HCT116 (cell line): ENCODE measurements around the gene SEC61A1. TPM values are rescaled to one million over a fixed set of nuclear protein-coding genes. Genes with fewer than 3 reads are reported as not detected.

Source experiments
- ATAC-seq: fragments of 200-7000 bp; cut with Tn5 transposase; 2 replicates; pipeline ENCODE4 v1.9.1; 2020; ENCODE audit warnings: mild to moderate bottlenecking, moderate library complexity
- BruUV-seq: library from RNA; stranded (reverse); fragments of 400-500 nt; replicated peaks from 2 replicates; lab custom pipeline; 2021; lab: Mats Ljungman, UMichigan
- CTCF ChIA-PET: fragments of 300-600 bp; sonication (Branson Sonifier 250); formaldehyde crosslinking; loops from one replicate; lab custom pipeline; 2021; ENCODE audit warnings: antibody characterized with exemption; lab: Charles Lee
- POLR2A ChIA-PET: fragments of 300-600, 350-600 bp; sonication (Branson Sonifier 250); formaldehyde crosslinking; loops from one replicate; lab custom pipeline; 2021; ENCODE audit warnings: antibody characterized with exemption; lab: Charles Lee
- RAD21 ChIA-PET, 2 experiments: fragments of 300-600 bp; sonication (Branson Sonifier 250); formaldehyde crosslinking; loops; one replicate each; lab custom pipeline; 2023; ENCODE audit warnings: low total read pairs in 2 of 2; ENCODE audit not compliant: uncharacterized antibody in 2 of 2, unreplicated experiment in 2 of 2, low non-redundant PET in 1 of 2; lab: Charles Lee
- DNase-seq: peaks from one replicate; pipeline ENCODE4 v3.0.0-alpha.2; 2010; ENCODE audit warnings: low read depth, low spot score
- H2AFZ ChIP-seq: fragments of 200-600 bp; shearing (Covaris generic), sonication (generic); 2 replicates; pipeline ENCODE4 v1.6.1; 2017; ENCODE audit warnings: low read depth, mixed run types, mixed read lengths, antibody characterized with exemption, low read length; ENCODE audit not compliant: poor library complexity, severe bottlenecking
- H3K27ac ChIP-seq: 2 replicates; pipeline ENCODE4 v1.5.1; 2012; ENCODE audit warnings: low read depth, low read length
- H3K27me3 ChIP-seq: fragments of 200-600 bp; sonication (generic); 2 replicates; pipeline ENCODE4 v1.6.1; 2016; ENCODE audit warnings: mixed run types, low read length, mixed read lengths; ENCODE audit not compliant: insufficient read depth
- H3K36me3 ChIP-seq, 2 experiments: fragments of 200-500 bp in 1 of 2; fragments of 200-600 bp in 1 of 2; sonication (Bioruptor generic) in 1 of 2; sonication (generic) in 1 of 2; 2 replicates each; pipeline versions ENCODE4 v1.5.1 to v1.6.1; 2014 to 2016; ENCODE audit warnings: low read length in 2 of 2, inconsistent platforms in 1 of 2, mixed read lengths in 1 of 2, mixed run types in 1 of 2; ENCODE audit not compliant: insufficient read depth in 2 of 2, control insufficient read depth in 1 of 2
- H3K4me1 ChIP-seq, 2 experiments: fragments of 200-600 bp in 1 of 2; sonication (generic) in 1 of 2; 2 replicates each; pipeline versions ENCODE4 v1.5.1 to v1.6.1; 2012 to 2017; ENCODE audit warnings: low read length in 2 of 2, inconsistent platforms in 1 of 2, mild to moderate bottlenecking in 1 of 2, mixed read lengths in 1 of 2, mixed run types in 1 of 2, moderate library complexity in 1 of 2; ENCODE audit not compliant: insufficient read depth in 2 of 2, control insufficient read depth in 1 of 2
- H3K4me2 ChIP-seq: fragments of 200-600 bp; sonication (generic); 2 replicates; pipeline ENCODE4 v1.6.1; 2017; ENCODE audit warnings: mixed run types, low read length, mixed read lengths
- H3K4me3 ChIP-seq, 2 experiments: fragments of 200-600 bp in 1 of 2; sonication (generic) in 1 of 2; replicated peaks in 1 of 2; 2 replicates each; pipeline ENCODE4 v1.5.1; 2011 to 2016; ENCODE audit warnings: low read length in 2 of 2, control low read depth in 1 of 2, low read depth in 1 of 2, mild to moderate bottlenecking in 1 of 2, mixed read lengths in 1 of 2, mixed run types in 1 of 2
- H3K79me2 ChIP-seq: fragments of 200-600 bp; sonication (generic); 2 replicates; pipeline ENCODE4 v1.6.1; 2017; ENCODE audit warnings: mild to moderate bottlenecking, mixed run types, low read length, moderate library complexity, mixed read lengths; ENCODE audit not compliant: insufficient read depth
- H3K9ac ChIP-seq: fragments of 200-600 bp; sonication (generic); 2 replicates; pipeline ENCODE4 v1.6.1; 2016; ENCODE audit warnings: low read length, mixed read lengths
- H3K9me2 ChIP-seq: fragments of 200-600 bp; sonication (generic), shearing (Covaris generic); 2 replicates; pipeline ENCODE4 v1.6.1; 2017; ENCODE audit warnings: mixed run types, mild to moderate bottlenecking, moderate library complexity; ENCODE audit not compliant: insufficient read depth
- H3K9me3 ChIP-seq, 2 experiments: fragments of 200-500 bp in 1 of 2; fragments of 200-600 bp in 1 of 2; sonication (Bioruptor generic) in 1 of 2; sonication (generic) in 1 of 2; 2 replicates each; pipeline ENCODE4 v1.6.1; 2014 to 2017; ENCODE audit warnings: low read length in 2 of 2, mixed read lengths in 2 of 2, inconsistent platforms in 1 of 2, low read depth in 1 of 2, mild to moderate bottlenecking in 1 of 2, mixed run types in 1 of 2, moderate library complexity in 1 of 2; ENCODE audit not compliant: control insufficient read depth in 1 of 2, insufficient read depth in 1 of 2
- H4K20me1 ChIP-seq: fragments of 200-600 bp; sonication (generic), shearing (Covaris generic); 2 replicates; pipeline ENCODE4 v1.6.1; 2017; ENCODE audit warnings: mixed run types, mild to moderate bottlenecking, moderate library complexity; ENCODE audit not compliant: insufficient read depth
- CBX3 ChIP-seq: IDR thresholded peaks from 2 replicates; pipeline ENCODE4 v1.6.1; 2012; ENCODE audit warnings: low read depth
- CEBPB ChIP-seq: IDR thresholded peaks from 2 replicates; pipeline ENCODE4 v1.6.1; 2012; ENCODE audit warnings: low read depth
- CTCF ChIP-seq, 3 experiments: fragments of 200-600 bp in 1 of 3; sonication (generic) in 1 of 3; IDR thresholded peaks in 2 of 3; conservative IDR thresholded peaks in 1 of 3; 2 replicates each; pipeline ENCODE4 v1.5.1; 2012 to 2017; ENCODE audit warnings: low read depth in 2 of 3, low read length in 2 of 3, antibody characterized with exemption in 1 of 3, borderline replicate concordance in 1 of 3, control low read depth in 1 of 3, mild to moderate bottlenecking in 1 of 3, mixed read lengths in 1 of 3, mixed run types in 1 of 3, moderate library complexity in 1 of 3; ENCODE audit not compliant: insufficient read depth in 1 of 3
- EGR1 ChIP-seq: IDR thresholded peaks from 2 replicates; pipeline ENCODE4 v1.6.1; 2012; ENCODE audit warnings: low read depth
- ELF1 ChIP-seq: IDR thresholded peaks from 2 replicates; pipeline ENCODE4 v1.6.1; 2012; ENCODE audit warnings: low read depth, borderline replicate concordance
- EZH2 ChIP-seq: fragments of 200-600 bp; sonication (generic); IDR thresholded peaks from 2 replicates; pipeline ENCODE4 v1.6.1; 2017; ENCODE audit warnings: antibody characterized with exemption, mixed run types
- EZH2phosphoT487 ChIP-seq: fragments of 200-600 bp; IDR thresholded peaks from 2 replicates; pipeline ENCODE4 v1.6.1; 2018; ENCODE audit warnings: antibody characterized with exemption, borderline replicate concordance
- JUND ChIP-seq: IDR thresholded peaks from 2 replicates; pipeline ENCODE4 v1.6.1; 2012
- POLR2AphosphoS5 ChIP-seq: IDR thresholded peaks from 2 replicates; pipeline ENCODE4 v1.6.1; 2011; ENCODE audit warnings: mild to moderate bottlenecking, low read depth, low read length, moderate library complexity
- RAD21 ChIP-seq: IDR thresholded peaks from 2 replicates; pipeline ENCODE4 v1.6.1; 2012; ENCODE audit warnings: low read depth, mild to moderate bottlenecking
- REST ChIP-seq: IDR thresholded peaks from 2 replicates; pipeline ENCODE4 v1.6.1; 2012; ENCODE audit warnings: low read depth
- SIN3A ChIP-seq: IDR thresholded peaks from 2 replicates; pipeline ENCODE4 v1.6.1; 2012; ENCODE audit warnings: low read depth
- SP1 ChIP-seq: IDR thresholded peaks from 2 replicates; pipeline ENCODE4 v1.6.1; 2012; ENCODE audit warnings: low read depth
- SRF ChIP-seq: IDR thresholded peaks from 2 replicates; pipeline ENCODE4 v1.6.1; 2012; ENCODE audit warnings: low read depth
- TCF7L2 ChIP-seq: IDR thresholded peaks from 2 replicates; pipeline ENCODE4 v1.7.0; 2011; ENCODE audit warnings: borderline replicate concordance, inconsistent platforms; ENCODE audit not compliant: insufficient read depth, insufficient read length; ENCODE audit errors: extremely low read depth
- YY1 ChIP-seq: IDR thresholded peaks from 2 replicates; pipeline ENCODE4 v1.6.1; 2011; ENCODE audit warnings: low read length, low read depth, moderate library complexity, mild to moderate bottlenecking; ENCODE audit not compliant: insufficient replicate concordance; ENCODE audit errors: extremely low read depth
- ZFX ChIP-seq: fragments of 450-650 bp; IDR thresholded peaks from 2 replicates; pipeline ENCODE4 v1.6.1; 2017
- ZNF274 ChIP-seq: fragments of 200-500 bp; sonication (Bioruptor generic); IDR thresholded peaks from 2 replicates; pipeline ENCODE4 v1.6.1; 2014; ENCODE audit warnings: mild to moderate bottlenecking, low read depth, low read length, inconsistent platforms
- intact Hi-C: fragments of 100-400 bp; cut with micrococcal nuclease; formaldehyde crosslinking; loops from 2 replicates; pipeline ENCODE4 v1.10.0; 2022
- total RNA-seq: library from RNA; stranded (reverse); gene quantifications from one replicate; pipeline ENCODE4 v1.2.1, GENCODE V29; 2021; ENCODE audit not compliant: unreplicated experiment

The SEC61A1 gene
- total RNA-seq, 1 experiment from 2014 or later: 176 TPM

GRCh38 chr3:128078322-128078721 is 26.1 kb downstream of the SEC61A1 start:
- Histone ChIP-seq H2AFZ (no peak overlapping the region), H3K4me3 (no peak overlapping the region), H3K9me2 (no peaks in the 10 kb centered on the region), H3K27ac (no peak overlapping the region), H3K27me3 (no peaks in the 10 kb centered on the region), H3K36me3 (peaks cover 15 to 48% of the 10 kb centered on the region in 2 experiments), H3K9me3 (no peaks in the 10 kb centered on the region), H4K20me1 (no peaks in the 10 kb centered on the region), H3K9ac (no peak overlapping the region), H3K79me2 (peaks cover 20% of the 10 kb centered on the region), H3K4me1 (peaks cover 9 to 27% of the 10 kb centered on the region in 2 experiments), H3K4me2 (no peak overlapping the region)
- intact Hi-C loops: no loop called here
- DNase-seq (no peak), ATAC-seq (no peak)
- ChIA-PET POLR2A (no interaction called here), RAD21 (no interaction called here), CTCF (interaction anchor here (1.2 kb wide), 1 partner anchor 55 kb away, joined by 5 read pairs; no protein-coding TSS in a partner anchor)
- TF ChIP-seq SP1 (no peak), CEBPB (no peak), ZFX (no peak), ELF1 (no peak), SRF (no peak), RAD21 (no peak), ZNF274 (no peak), JUND (no peak), REST (no peak), EGR1 (no peak), TCF7L2 (no peak), SIN3A (no peak), EZH2 (no peak), CTCF (IDR thresholded peaks at IDR 0.05 in 2 of 3, conservative IDR thresholded peaks at IDR 0.05 in 1 of 3; ENCODE audit: borderline replicate concordance in 1 of 3, insufficient read depth in 1 of 3, low read depth in 2 of 3, low read length in 2 of 3) (no peak), POLR2AphosphoS5 (no peak), YY1 (no peak), EZH2phosphoT487 (no peak), CBX3 (no peak)
- BruUV-seq: no TSS peak
